Measurements from ENCODE around the gene C20orf141. TPM values are rescaled to one million over a fixed set of nuclear protein-coding genes. Genes with fewer than 3 reads are reported as not detected.
"Not testable (repeated sequence)": the region's sequence is repeated elsewhere in the genome, so short reads cannot be mapped to it uniquely, and the experiment has no call there.

The C20orf141 gene
- not detected for total RNA-seq
- not detected for polyA plus RNA-seq (2013, experiment 1 of 2)
- not detected for polyA plus RNA-seq (2013, experiment 2 of 2)
- long read RNA-seq, experiment 1: 0 reads
- long read RNA-seq, experiment 2: 0 reads
- long read RNA-seq, experiment 3: 0 reads
- long read RNA-seq, experiment 4: 0 reads

- H3K27me3 ChIP-seq (ENCODE audit: control insufficient read depth, insufficient read depth, low read length, poor library complexity, severe bottlenecking): peaks cover 9% of the 10 kb centered on the region
- TF ChIP-seq CTCF (conservative IDR thresholded peaks at IDR 0.05): no peak
- H3K27me3 Mint-ChIP-seq (ENCODE audit: insufficient read depth): peaks cover 52% of the 10 kb centered on the region
- peaks cover 9% of the 10 kb centered on the region for H3K9me3 ChIP-seq (ENCODE audit: control insufficient read depth, low read length)
- peak within 1 kb of the TSS; percentile 44 for H3K27ac Mint-ChIP-seq
- H3K4me3 ChIP-seq (ENCODE audit: low read length): no peak within 1 kb of the TSS
- H3K9me3 Mint-ChIP-seq: peaks cover 23% of the 10 kb centered on the region
- 88 to 90% methylated on average over 2 of the region's 5 CpGs for WGBS, 2 experiments (ENCODE audit: insufficient coverage in 1 of 2, insufficient read length in 1 of 2)
- no peak within 1 kb of the TSS for H3K4me3 Mint-ChIP-seq
- H3K9ac ChIP-seq (ENCODE audit: extremely low read depth, low read length, poor library complexity, severe bottlenecking): no peak within 1 kb of the TSS
- DNase-seq: peak; percentile 54
- H3K27ac ChIP-seq (ENCODE audit: low read depth, low read length): no peak within 1 kb of the TSS
- peaks cover 5% of the 10 kb centered on the region for H3K4me1 ChIP-seq (ENCODE audit: control insufficient read depth, insufficient read depth, low read length)
- peaks cover 11% of the 10 kb centered on the region for H3K4me1 Mint-ChIP-seq
- no peaks in the 10 kb centered on the region for H3K36me3 Mint-ChIP-seq (ENCODE audit: low read depth)
- no peaks in the 10 kb centered on the region for H3K36me3 ChIP-seq (ENCODE audit: control insufficient read depth, insufficient read depth, low read length)
Observed at GRCh38 chr20:2814587-2815051, at the start of gene C20orf141. Gene C20orf141, plus strand, starts transcription at chr20:2814987. Its CDS starts 198 bp downstream, at chr20:2815185.

DNA sequence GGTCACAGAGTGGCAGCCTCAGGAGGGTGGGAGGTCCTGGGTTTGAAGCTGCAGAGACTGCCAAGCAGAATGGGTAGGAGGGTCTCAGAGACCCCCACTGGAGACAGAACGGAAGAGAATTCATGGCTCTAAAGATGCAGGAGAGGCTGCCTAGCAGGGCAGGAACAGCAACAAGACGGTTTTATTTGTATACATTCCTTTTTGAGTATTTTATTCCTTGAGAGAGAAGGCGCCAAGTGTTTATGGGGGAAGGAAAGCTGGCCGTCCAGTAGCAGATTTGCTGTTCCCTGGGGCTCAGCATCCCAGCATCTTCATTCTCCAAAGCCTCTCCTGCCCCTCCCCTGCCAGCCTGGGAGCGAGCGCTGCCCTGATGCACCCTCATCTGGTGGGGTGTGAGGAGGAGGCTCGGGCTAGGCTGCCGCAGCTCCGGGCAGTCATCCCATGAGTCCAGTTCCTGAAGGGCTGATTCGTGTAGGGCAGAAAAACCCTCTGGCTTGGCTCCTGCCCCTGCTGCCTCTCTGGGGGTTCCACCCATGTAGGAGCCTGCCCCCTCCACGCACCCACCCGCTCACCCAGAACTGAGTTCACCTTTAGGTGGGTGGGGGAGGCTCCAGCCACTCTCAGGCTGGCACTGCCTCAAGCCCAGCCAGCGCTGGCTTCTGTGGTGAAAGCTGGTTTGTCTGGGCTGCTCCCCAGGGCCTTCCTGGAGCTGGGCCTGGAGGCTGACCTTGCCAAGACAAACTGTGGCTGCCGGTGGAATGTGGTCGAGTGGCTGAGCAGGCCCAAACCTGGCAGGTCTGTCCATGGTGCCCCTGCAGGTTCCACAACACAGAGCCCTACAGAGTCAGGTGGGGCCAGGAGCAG lies 46.8 kb upstream of the C20orf141 start:
- Mint-ChIP-seq H3K27me3 (ENCODE audit: insufficient read depth) (peaks cover 30% of the 10 kb centered on the region), H3K27ac (no peak overlapping the region), H3K4me3 (no peak overlapping the region), H3K4me1 (peaks cover 2% of the 10 kb centered on the region), H3K9me3 (no peaks in the 10 kb centered on the region), H3K36me3 (ENCODE audit: low read depth) (no peaks in the 10 kb centered on the region)
- H3K27ac ChIP-seq (ENCODE audit: low read depth, low read length): no peak overlapping the region
- H3K9ac ChIP-seq (ENCODE audit: extremely low read depth, low read length, poor library complexity, severe bottlenecking): no peak overlapping the region
- peaks cover 6% of the 10 kb centered on the region for H3K27me3 ChIP-seq (ENCODE audit: control insufficient read depth, insufficient read depth, low read length, poor library complexity, severe bottlenecking)
- 85 to 88% methylated on average over 4 to 11 of the region's 15 CpGs for WGBS, 2 experiments (ENCODE audit: insufficient coverage in 1 of 2, insufficient read length in 1 of 2)
- no peak overlapping the region for H3K4me3 ChIP-seq (ENCODE audit: low read length)
- H3K4me1 ChIP-seq (ENCODE audit: control insufficient read depth, insufficient read depth, low read length): no peaks in the 10 kb centered on the region
- TF ChIP-seq CTCF (conservative IDR thresholded peaks at IDR 0.05): no peak
- H3K9me3 ChIP-seq (ENCODE audit: control insufficient read depth, low read length): no peaks in the 10 kb centered on the region
- DNase-seq: peak; percentile 53
- no peaks in the 10 kb centered on the region for H3K36me3 ChIP-seq (ENCODE audit: control insufficient read depth, insufficient read depth, low read length)

DNA sequence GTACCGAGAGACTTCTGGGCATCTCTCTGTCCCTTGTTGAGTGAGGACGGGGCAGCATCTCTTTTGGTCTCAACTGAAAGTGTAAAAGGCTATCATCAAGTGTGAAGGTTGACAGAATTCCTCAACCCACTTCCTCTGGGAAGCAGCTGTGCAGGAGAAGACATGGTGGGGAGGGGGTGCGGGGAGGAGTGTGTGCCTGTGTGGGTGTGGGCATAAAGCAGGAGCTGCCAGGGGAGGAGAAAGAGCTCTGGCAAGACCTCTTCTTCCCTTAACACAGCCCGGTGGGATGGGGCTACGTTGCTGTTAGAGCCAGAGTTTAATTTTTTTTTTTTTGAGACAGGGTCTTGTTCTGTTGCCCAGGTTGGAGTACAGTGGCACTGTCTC lies 46.2 kb upstream of the C20orf141 start:
- Mint-ChIP-seq H3K9me3 (no peaks in the 10 kb centered on the region), H3K4me3 (no peak overlapping the region), H3K27ac (no peak overlapping the region), H3K36me3 (ENCODE audit: low read depth) (no peaks in the 10 kb centered on the region), H3K27me3 (ENCODE audit: insufficient read depth) (peaks cover 30% of the 10 kb centered on the region), H3K4me1 (no peaks in the 10 kb centered on the region)
- Histone ChIP-seq H3K27me3 (ENCODE audit: control insufficient read depth, insufficient read depth, low read length, poor library complexity, severe bottlenecking) (peaks cover 6% of the 10 kb centered on the region), H3K27ac (ENCODE audit: low read depth, low read length) (no peak overlapping the region), H3K9ac (ENCODE audit: extremely low read depth, low read length, poor library complexity, severe bottlenecking) (no peak overlapping the region), H3K9me3 (ENCODE audit: control insufficient read depth, low read length) (no peaks in the 10 kb centered on the region), H3K4me1 (ENCODE audit: control insufficient read depth, insufficient read depth, low read length) (no peaks in the 10 kb centered on the region), H3K4me3 (ENCODE audit: low read length) (no peak overlapping the region), H3K36me3 (ENCODE audit: control insufficient read depth, insufficient read depth, low read length) (no peaks in the 10 kb centered on the region)
- DNase-seq: no peak
- WGBS, 2 experiments (ENCODE audit: insufficient coverage in 1 of 2, insufficient read length in 1 of 2): 93 to 94% methylated on average over 2 to 5 of the region's 5 CpGs
- TF ChIP-seq CTCF (conservative IDR thresholded peaks at IDR 0.05): no peak

GRCh38 chr20:2770091-2770490 lies 44.7 kb upstream of the C20orf141 start:
- not testable (repeated sequence) for H3K4me1 Mint-ChIP-seq; H3K36me3 ChIP-seq (ENCODE audit: control insufficient read depth, insufficient read depth, low read length); H3K27me3 ChIP-seq (ENCODE audit: control insufficient read depth, insufficient read depth, low read length, poor library complexity, severe bottlenecking); H3K9me3 ChIP-seq (ENCODE audit: control insufficient read depth, low read length); H3K27ac ChIP-seq (ENCODE audit: low read depth, low read length); H3K9ac ChIP-seq (ENCODE audit: extremely low read depth, low read length, poor library complexity, severe bottlenecking); H3K4me1 ChIP-seq (ENCODE audit: control insufficient read depth, insufficient read depth, low read length); H3K4me3 ChIP-seq (ENCODE audit: low read length); H3K9me3 Mint-ChIP-seq; H3K36me3 Mint-ChIP-seq (ENCODE audit: low read depth); H3K27ac Mint-ChIP-seq; DNase-seq; H3K4me3 Mint-ChIP-seq
- peaks cover 30% of the 10 kb centered on the region for H3K27me3 Mint-ChIP-seq (ENCODE audit: insufficient read depth)
- 90 to 93% methylated on average over 5 to 12 of the region's 12 CpGs for WGBS, 2 experiments (ENCODE audit: insufficient coverage in 1 of 2, insufficient read length in 1 of 2)
